Suppressor macrophage (primary cell): ENCODE results near the gene SMIM3.
"Not testable (repeated sequence)": the region's sequence is repeated elsewhere in the genome, so short reads cannot be mapped to it uniquely, and the experiment has no call there.

Source experiments
- DNase-seq, 4 experiments: peaks; one replicate each; pipeline ENCODE4 v3.0.0-alpha.2; 2020 to 2022

Gene SMIM3

GRCh38 chr5:150793423-150793888 is 14.9 kb downstream of the SMIM3 start:
- DNase-seq: peak in 3 of 4 experiments; percentile 30 to 46 (median 39)

DNA sequence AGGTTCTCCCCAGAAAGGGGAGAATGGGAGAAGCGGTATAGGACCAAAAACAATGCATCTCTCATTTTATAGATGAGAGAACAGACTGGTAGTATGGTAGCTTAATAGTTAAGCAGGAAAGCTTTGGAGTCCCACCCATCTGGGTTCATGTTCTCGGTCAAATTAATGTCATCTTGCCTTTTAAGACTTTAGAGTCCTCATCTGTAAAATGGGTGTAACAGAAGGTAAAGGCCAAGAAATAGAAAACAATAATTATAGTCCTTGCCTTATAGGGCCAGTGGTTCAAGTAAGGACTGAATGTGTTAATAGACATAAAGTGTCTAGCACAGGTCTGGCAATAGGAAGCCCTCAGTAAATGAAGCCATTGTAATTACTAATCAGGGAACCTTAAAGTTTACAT is 16.4 kb downstream of the SMIM3 start:
- no peak for DNase-seq

DNA sequence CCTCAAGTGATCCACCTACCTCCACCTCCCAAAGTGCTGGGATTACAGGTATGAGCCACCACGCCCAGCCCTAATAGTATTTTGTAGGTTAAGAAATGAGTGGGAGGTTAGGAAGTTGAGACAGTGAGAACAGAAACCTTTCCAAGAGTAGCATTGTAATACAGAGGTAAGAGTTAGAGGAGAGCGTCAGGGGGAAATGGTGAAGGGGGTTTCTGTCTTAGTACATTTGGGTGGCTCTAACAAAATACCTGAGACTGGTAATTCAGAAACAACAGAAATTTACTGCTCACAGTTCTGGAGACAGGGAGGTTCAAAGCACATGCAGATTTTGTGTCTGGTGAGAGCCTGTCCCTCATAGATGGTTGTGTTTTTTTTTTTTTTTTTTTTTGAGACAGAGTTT is 18.8 kb downstream of the SMIM3 start:
- DNase-seq: no peak

GRCh38 chr5:150801117-150801927 is 22.8 kb downstream of the SMIM3 start:
- DNase-seq: peak; percentile 43 to 76 (median 64)

DNA sequence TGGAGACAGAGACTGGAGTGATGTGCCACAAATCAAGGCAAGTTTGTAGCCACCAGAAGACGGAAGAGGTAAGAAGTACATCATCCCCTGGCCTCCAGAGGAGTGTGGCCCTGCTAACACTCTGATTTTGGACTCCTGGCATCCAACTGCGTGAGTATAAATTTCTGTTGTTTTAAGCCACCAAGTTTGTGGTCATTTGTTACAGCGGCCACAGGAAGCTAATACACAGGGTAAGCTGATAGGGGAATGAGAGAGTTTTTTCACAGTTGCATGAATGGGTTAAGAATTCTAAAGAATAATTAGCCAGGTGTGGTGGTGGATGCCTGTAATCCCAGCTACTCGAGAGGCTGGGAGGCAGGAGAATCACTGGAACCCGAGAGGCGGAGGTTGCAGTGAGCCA is 25.8 kb downstream of the SMIM3 start:
- no peak for DNase-seq

- DNase-seq: no peak
These were observed 30.8 kb downstream of the SMIM3 start for GRCh38 chr5:150809363-150809762.

DNA sequence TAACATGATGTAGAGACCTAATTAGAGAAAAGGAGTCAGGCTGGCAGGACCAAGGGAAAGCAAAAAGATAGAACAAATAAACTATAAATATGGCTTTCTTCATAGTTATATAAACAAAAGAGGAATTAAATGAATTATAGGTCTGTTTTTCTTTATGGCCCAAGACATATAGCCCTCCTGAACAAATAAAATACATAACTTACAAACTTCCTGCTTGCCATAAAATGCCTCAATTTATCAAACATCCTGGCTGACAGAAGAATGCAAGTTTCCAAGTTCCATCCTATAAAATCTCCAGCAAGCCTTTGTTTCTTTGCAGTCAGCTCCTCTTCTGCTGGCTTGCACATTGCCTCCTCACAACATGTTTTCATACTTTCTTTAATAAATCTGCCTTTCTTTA is 36.5 kb downstream of the SMIM3 start:
- no peak for DNase-seq

GRCh38 chr5:150816946-150817345 is 38.4 kb downstream of the SMIM3 start:
- no peak for DNase-seq

- DNase-seq: no peak
These were observed 51.2 kb downstream of the SMIM3 start for GRCh38 chr5:150829744-150830143.

GRCh38 chr5:150831821-150832220 is 53.3 kb downstream of the SMIM3 start:
- DNase-seq: not testable (repeated sequence)

- no peak for DNase-seq
These were observed 57.5 kb downstream of the SMIM3 start for GRCh38 chr5:150836064-150836463.

DNA sequence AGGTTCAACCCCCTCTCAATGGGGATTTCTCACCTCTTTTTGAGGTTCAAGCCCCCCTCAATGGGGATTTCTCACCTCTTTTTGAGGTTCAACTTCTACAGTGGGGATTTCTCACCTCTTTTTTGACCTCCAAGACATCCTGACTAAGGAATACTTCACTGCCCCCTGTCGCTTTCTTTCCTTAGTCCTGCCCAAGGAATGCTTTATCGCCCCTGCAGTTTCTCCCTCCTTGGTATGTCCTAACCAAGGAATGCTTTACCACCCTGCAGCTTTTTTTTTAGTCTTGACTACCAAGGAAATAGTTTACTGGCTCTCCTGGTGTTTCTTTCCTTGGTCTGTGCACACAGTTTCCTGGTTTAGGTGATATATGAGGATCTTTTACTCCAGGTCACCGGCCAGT is 58.1 kb downstream of the SMIM3 start:
- no peak for DNase-seq

DNA sequence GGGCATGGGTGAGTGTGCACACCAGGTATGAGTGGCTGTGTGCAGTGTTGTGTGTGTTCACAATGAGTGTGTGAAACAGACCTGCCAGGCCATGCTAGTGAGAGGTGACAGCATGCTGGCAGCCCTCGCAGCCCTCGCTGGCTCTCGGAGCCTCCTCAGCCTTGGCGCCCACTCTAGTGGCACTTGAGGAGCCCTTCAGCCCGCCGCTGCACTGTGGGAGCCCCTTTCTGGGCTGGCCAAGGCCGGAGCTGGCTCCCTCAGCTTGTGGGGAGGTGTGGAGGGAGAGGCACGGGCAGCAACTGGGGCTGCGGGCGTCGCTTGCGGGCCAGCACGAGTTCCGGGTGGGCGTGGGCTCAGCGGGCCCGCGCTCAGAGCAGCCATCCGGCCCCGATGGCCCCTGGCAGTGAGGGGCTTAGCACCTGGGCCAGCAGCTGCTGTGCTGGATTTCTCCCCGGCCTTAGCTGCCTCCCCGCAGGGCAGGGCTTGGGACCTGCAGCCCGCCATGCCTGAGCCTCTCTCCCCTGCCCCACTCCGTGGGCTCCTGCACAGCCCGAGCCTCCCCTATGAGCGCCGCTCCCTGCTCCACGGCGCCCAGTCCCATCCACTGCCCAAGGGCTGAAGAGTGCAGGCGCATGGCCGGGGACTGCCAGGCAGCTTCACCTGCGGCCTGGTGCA is 66.8 kb downstream of the SMIM3 start:
- not testable (repeated sequence) for DNase-seq

DNA sequence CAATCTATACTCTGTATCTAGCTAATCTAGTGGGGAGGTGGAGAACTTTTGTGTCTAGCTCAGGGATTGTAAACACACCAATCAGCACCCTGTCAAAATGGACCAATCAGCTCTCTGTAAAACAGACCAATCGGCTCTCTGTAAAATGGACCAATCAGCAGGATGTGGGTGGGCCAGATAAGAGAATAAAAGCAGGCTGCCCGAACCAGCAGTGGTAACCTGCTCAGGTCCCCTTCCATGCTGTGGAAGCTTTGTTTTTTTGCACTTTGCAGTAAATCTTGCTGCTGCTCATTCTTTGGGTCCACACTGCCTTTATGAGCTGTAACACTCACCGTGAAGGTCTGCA is 67.7 kb downstream of the SMIM3 start, which contains the start of gene IRGM:
IRGM (plus strand) TSS at position 214 of the 346 bp plus-strand sequence. CDS start 1,603 bp downstream, outside the sequence.
- DNase-seq: not testable (repeated sequence)
